Trophoblast cell (in vitro differentiated cells and primary cell): ENCODE measurements around the gene SOX30.
A peak's percentile ranks its signal among the peaks of the same experiment; 100 is the strongest.

Experiments used
- DNase-seq, 2 donors: peaks; one replicate each; pipeline ENCODE4 v3.0.0-alpha.2; 2016
- H2AFZ ChIP-seq: 2 replicates; pipeline ENCODE4 v1.6.1; 2013; ENCODE audit warnings: low read length, moderate library complexity, mild to moderate bottlenecking; ENCODE audit not compliant: insufficient read depth, poor library complexity
- H2AK5ac ChIP-seq: 2 replicates; pipeline ENCODE4 v1.6.1; 2013; ENCODE audit warnings: mild to moderate bottlenecking, low read length
- H2BK120ac ChIP-seq: 2 replicates; pipeline ENCODE4 v1.6.1; 2013; ENCODE audit warnings: low read length, mild to moderate bottlenecking, moderate library complexity; ENCODE audit not compliant: insufficient read depth, poor library complexity
- H2BK12ac ChIP-seq: 2 replicates; pipeline ENCODE4 v1.6.1; 2013; ENCODE audit warnings: mild to moderate bottlenecking, low read length, moderate library complexity
- H2BK5ac ChIP-seq: 2 replicates; pipeline ENCODE4 v1.6.1; 2013; ENCODE audit warnings: low read length, low read depth, moderate library complexity, mild to moderate bottlenecking; ENCODE audit not compliant: poor library complexity
- H3K14ac ChIP-seq: 2 replicates; pipeline ENCODE4 v1.6.1; 2013; ENCODE audit warnings: mild to moderate bottlenecking, low read length
- H3K18ac ChIP-seq: 2 replicates; pipeline ENCODE4 v1.6.1; 2013; ENCODE audit warnings: mild to moderate bottlenecking, low read length
- H3K23ac ChIP-seq: 2 replicates; pipeline ENCODE4 v1.6.1; 2013; ENCODE audit warnings: low read length
- H3K27ac ChIP-seq: 2 replicates; pipeline ENCODE4 v1.5.1; 2013; ENCODE audit warnings: low read depth, mild to moderate bottlenecking, inconsistent platforms, low read length, moderate library complexity
- H3K27me3 ChIP-seq: 2 replicates; pipeline ENCODE4 v1.6.1; 2013; ENCODE audit warnings: inconsistent platforms, mild to moderate bottlenecking, low read length, moderate library complexity; ENCODE audit not compliant: insufficient read depth
- H3K36me3 ChIP-seq, 2 experiments: 1 replicate in 1 of 2; 2 replicates in 1 of 2; pipeline ENCODE4 v1.6.1; 2013; ENCODE audit warnings: low read length in 2 of 2, mild to moderate bottlenecking in 2 of 2, moderate library complexity in 1 of 2; ENCODE audit not compliant: insufficient read depth in 2 of 2, control insufficient read depth in 1 of 2
- H3K4ac ChIP-seq: 2 replicates; pipeline ENCODE4 v1.6.1; 2013; ENCODE audit warnings: low read depth, mild to moderate bottlenecking, low read length, moderate library complexity
- H3K4me1 ChIP-seq, 2 experiments: 1 replicate in 1 of 2; 2 replicates in 1 of 2; pipeline ENCODE4 v1.6.1; 2013; ENCODE audit warnings: low read length in 2 of 2, mild to moderate bottlenecking in 2 of 2, moderate library complexity in 1 of 2; ENCODE audit not compliant: insufficient read depth in 2 of 2, control insufficient read depth in 1 of 2
- H3K4me2 ChIP-seq: 2 replicates; pipeline ENCODE4 v1.6.1; 2013; ENCODE audit warnings: inconsistent platforms, mild to moderate bottlenecking, low read length, moderate library complexity
- H3K4me3 ChIP-seq: 2 replicates; pipeline ENCODE4 v1.5.1; 2013; ENCODE audit warnings: mild to moderate bottlenecking, low read depth, low read length, inconsistent platforms
- H3K79me1 ChIP-seq: one replicate; pipeline ENCODE4 v1.6.1; 2013; ENCODE audit warnings: low read length
- H3K79me2 ChIP-seq: 2 replicates; pipeline ENCODE4 v1.6.1; 2013; ENCODE audit warnings: low read length, mild to moderate bottlenecking; ENCODE audit not compliant: control insufficient read depth, insufficient read depth, poor library complexity
- H3K9ac ChIP-seq: 2 replicates; pipeline ENCODE4 v1.6.1; 2013; ENCODE audit warnings: mild to moderate bottlenecking, low read length
- H3K9me3 ChIP-seq: 2 replicates; pipeline ENCODE4 v1.6.1; 2013; ENCODE audit warnings: low read depth, mild to moderate bottlenecking, control low read depth, inconsistent platforms, low read length; ENCODE audit not compliant: insufficient read depth
- H4K12ac ChIP-seq: 2 replicates; pipeline ENCODE4 v1.6.1; 2013; ENCODE audit warnings: low read depth, mild to moderate bottlenecking, low read length, moderate library complexity
- H4K8ac ChIP-seq: 2 replicates; pipeline ENCODE4 v1.6.1; 2013; ENCODE audit warnings: low read depth, mild to moderate bottlenecking, low read length, moderate library complexity
- H4K91ac ChIP-seq: one replicate; pipeline ENCODE4 v1.6.1; 2013; ENCODE audit warnings: low read depth, mild to moderate bottlenecking, low read length, moderate library complexity
- WGBS: extraction: QIAGEN DNeasy Blood & Tissue Kit; methylation state at CpG from one replicate; pipeline ENCODE4 v1.1.7; 2013; ENCODE audit warnings: missing lambda C conversion rate; ENCODE audit not compliant: insufficient read length, insufficient coverage; ENCODE audit errors: extremely low coverage; 5-methylcytosine and 5-hydroxymethylcytosine counted together

Gene SOX30

GRCh38 chr5:157630341-157630740, 21.9 kb downstream of the SOX30 start:
- Histone ChIP-seq H2AFZ (no peak overlapping the region), H3K4me3 (no peak overlapping the region), H3K23ac (no peak overlapping the region), H3K4ac (no peak overlapping the region), H3K9ac (no peak overlapping the region), H3K9me3 (no peaks in the 10 kb centered on the region), H3K4me1 (no peaks in the 10 kb centered on the region), H3K79me1 (no peaks in the 10 kb centered on the region), H4K91ac (no peak overlapping the region), H2BK120ac (no peak overlapping the region), H3K27ac (no peak overlapping the region), H3K36me3 (no peaks in the 10 kb centered on the region), H3K14ac (no peak overlapping the region), H3K27me3 (no peaks in the 10 kb centered on the region), H2BK12ac (no peak overlapping the region), H3K79me2 (no peaks in the 10 kb centered on the region), H2BK5ac (no peak overlapping the region), H3K18ac (no peak overlapping the region), H4K8ac (no peak overlapping the region), H2AK5ac (no peak overlapping the region), H3K4me2 (no peak overlapping the region), H4K12ac (no peak overlapping the region)
- DNase-seq: no peak
- WGBS: no CpG with 5 or more reads among the region's 2 CpGs

- H3K18ac ChIP-seq: no peak overlapping the region
Observed at GRCh38 chr5:157626831-157627230, 25.4 kb downstream of the SOX30 start.

GRCh38 chr5:157624144-157624543, 28.1 kb downstream of the SOX30 start:
- no peaks in the 10 kb centered on the region for H3K36me3 ChIP-seq
- H2AK5ac ChIP-seq: no peak overlapping the region
- H3K14ac ChIP-seq: no peak overlapping the region
- no peaks in the 10 kb centered on the region for H3K79me2 ChIP-seq
- H3K23ac ChIP-seq: no peak overlapping the region
- H3K4ac ChIP-seq: no peak overlapping the region
- H3K4me1 ChIP-seq: no peaks in the 10 kb centered on the region
- H3K9ac ChIP-seq: no peak overlapping the region
- H4K8ac ChIP-seq: no peak overlapping the region
- no peaks in the 10 kb centered on the region for H3K9me3 ChIP-seq
- no peak overlapping the region for H3K4me2 ChIP-seq
- no peak overlapping the region for H4K91ac ChIP-seq
- H3K4me3 ChIP-seq: no peak overlapping the region
- no peak overlapping the region for H2BK12ac ChIP-seq
- H2AFZ ChIP-seq: no peak overlapping the region
- H3K27me3 ChIP-seq: no peaks in the 10 kb centered on the region
- no peak overlapping the region for H3K27ac ChIP-seq
- H2BK120ac ChIP-seq: no peak overlapping the region
- no peak overlapping the region for H2BK5ac ChIP-seq
- no peaks in the 10 kb centered on the region for H3K79me1 ChIP-seq
- no peak overlapping the region for H4K12ac ChIP-seq
- no peak for DNase-seq
- H3K18ac ChIP-seq: no peak overlapping the region
- no CpG with 5 or more reads among the region's 2 CpGs for WGBS

More at GRCh38 chr5:157626831-157627230, 25.4 kb downstream of the SOX30 start:
- peak; percentile 88 to 96 for DNase-seq
- Histone ChIP-seq H3K4ac (no peak overlapping the region), H4K8ac (no peak overlapping the region), H3K23ac (no peak overlapping the region), H3K9ac (no peak overlapping the region), H2BK120ac (no peak overlapping the region), H3K79me1 (no peaks in the 10 kb centered on the region), H3K14ac (no peak overlapping the region), H2BK5ac (no peak overlapping the region), H3K27me3 (no peaks in the 10 kb centered on the region), H4K12ac (no peak overlapping the region), H2BK12ac (no peak overlapping the region), H3K4me2 (no peak overlapping the region), H3K36me3 (no peaks in the 10 kb centered on the region), H2AK5ac (no peak overlapping the region), H3K4me3 (no peak overlapping the region), H4K91ac (no peak overlapping the region), H3K27ac (no peak overlapping the region), H3K9me3 (no peaks in the 10 kb centered on the region), H3K79me2 (no peaks in the 10 kb centered on the region), H3K4me1 (no peaks in the 10 kb centered on the region), H2AFZ (no peak overlapping the region)
- WGBS: no CpG with 5 or more reads among the region's 6 CpGs

- H3K4me3 ChIP-seq: no peak overlapping the region
- H2BK5ac ChIP-seq: no peak overlapping the region
- H2BK120ac ChIP-seq: no peak overlapping the region
- no peaks in the 10 kb centered on the region for H3K27me3 ChIP-seq
- no peaks in the 10 kb centered on the region for H3K79me2 ChIP-seq
- H3K9ac ChIP-seq: no peak overlapping the region
- no peak overlapping the region for H4K12ac ChIP-seq
- no peaks in the 10 kb centered on the region for H3K36me3 ChIP-seq
- no peak overlapping the region for H3K27ac ChIP-seq
- H2AFZ ChIP-seq: no peak overlapping the region
- H4K91ac ChIP-seq: no peak overlapping the region
- no peak overlapping the region for H3K4ac ChIP-seq
- H3K79me1 ChIP-seq: no peaks in the 10 kb centered on the region
- H2AK5ac ChIP-seq: no peak overlapping the region
- no peak for DNase-seq
- H2BK12ac ChIP-seq: no peak overlapping the region
- no peak overlapping the region for H3K23ac ChIP-seq
- no peak overlapping the region for H3K14ac ChIP-seq
- H3K4me2 ChIP-seq: no peak overlapping the region
- H4K8ac ChIP-seq: no peak overlapping the region
- H3K4me1 ChIP-seq: no peaks in the 10 kb centered on the region
- H3K9me3 ChIP-seq: no peaks in the 10 kb centered on the region
- no peak overlapping the region for H3K18ac ChIP-seq
Observed at GRCh38 chr5:157620776-157621175, 31.5 kb downstream of the SOX30 start.
